ENCODE data around the gene NCAN. TPM values are rescaled to one million over a fixed set of nuclear protein-coding genes. Genes with fewer than 3 reads are reported as not detected.

NCAN gene
- total RNA-seq, 1 donor from 2014 or later = not detected

- POLR2A ChIA-PET = no interaction called here
- no peak for DNase-seq
- ATAC-seq (ENCODE audit: low read depth) = no peak
- Mint-ChIP-seq H3K27ac (peak overlapping the region; percentile 26), H3K4me1 (peaks cover 39% of the 10 kb centered on the region), H3K36me3 (ENCODE audit: low read depth) (peaks cover 43% of the 10 kb centered on the region), H3K27me3 (no peaks in the 10 kb centered on the region), H3K9me3 (peaks cover 3% of the 10 kb centered on the region), H3K4me3 (no peak overlapping the region)
- intact Hi-C loops (cut with micrococcal nuclease) = no loop called here
- TF ChIP-seq, protein P1, sequence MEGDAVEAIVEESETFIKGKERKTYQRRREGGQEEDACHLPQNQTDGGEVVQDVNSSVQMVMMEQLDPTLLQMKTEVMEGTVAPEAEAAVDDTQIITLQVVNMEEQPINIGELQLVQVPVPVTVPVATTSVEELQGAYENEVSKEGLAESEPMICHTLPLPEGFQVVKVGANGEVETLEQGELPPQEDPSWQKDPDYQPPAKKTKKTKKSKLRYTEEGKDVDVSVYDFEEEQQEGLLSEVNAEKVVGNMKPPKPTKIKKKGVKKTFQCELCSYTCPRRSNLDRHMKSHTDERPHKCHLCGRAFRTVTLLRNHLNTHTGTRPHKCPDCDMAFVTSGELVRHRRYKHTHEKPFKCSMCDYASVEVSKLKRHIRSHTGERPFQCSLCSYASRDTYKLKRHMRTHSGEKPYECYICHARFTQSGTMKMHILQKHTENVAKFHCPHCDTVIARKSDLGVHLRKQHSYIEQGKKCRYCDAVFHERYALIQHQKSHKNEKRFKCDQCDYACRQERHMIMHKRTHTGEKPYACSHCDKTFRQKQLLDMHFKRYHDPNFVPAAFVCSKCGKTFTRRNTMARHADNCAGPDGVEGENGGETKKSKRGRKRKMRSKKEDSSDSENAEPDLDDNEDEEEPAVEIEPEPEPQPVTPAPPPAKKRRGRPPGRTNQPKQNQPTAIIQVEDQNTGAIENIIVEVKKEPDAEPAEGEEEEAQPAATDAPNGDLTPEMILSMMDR (IDR thresholded peaks at IDR 0.05) = no peak
- CTCF ChIA-PET = interaction anchor here (0.7 kb wide), 1 partner anchor 178 kb away, joined by 3 read pairs; no protein-coding TSS in a partner anchor
Observed at GRCh38 chr19:19186742-19187141, 25.0 kb upstream of the NCAN start.

DNA sequence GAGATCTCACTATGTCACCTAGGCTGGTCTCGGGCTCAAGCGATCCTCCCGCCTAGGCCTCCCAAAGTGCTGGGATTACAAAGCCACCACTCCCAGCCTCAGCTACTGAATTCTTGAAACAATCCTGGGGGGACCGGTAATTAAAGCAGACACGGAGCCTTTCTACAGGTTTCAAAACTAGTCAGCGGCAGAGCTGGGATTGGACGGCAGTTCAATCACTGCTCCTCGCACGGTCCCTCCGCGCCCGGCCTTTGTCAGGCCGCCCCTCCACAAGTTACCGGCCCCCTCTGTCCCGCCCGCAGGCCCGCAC lies 20.0 kb upstream of the NCAN start:
- intact Hi-C loops (cut with micrococcal nuclease) = loop anchor here (1.0 to 5.0 kb wide), 10 partner anchors 12 to 669 kb away; partner anchors contain the start of genes ATP13A1, COPE, DDX49 and ELL
- ChIA-PET CTCF (interaction anchor here (1.1 to 2.3 kb wide), 2 partner anchors 17 to 34 kb away, joined by 3 to 6 read pairs; no protein-coding TSS in a partner anchor), POLR2A (interaction anchor here (0.6 to 4.6 kb wide), 14 partner anchors 11 to 1304 kb away, joined by 3 to 69 read pairs (median 4); partner anchors contain the start of genes NDUFA13, NR2C2AP, SLC25A42 and TSSK6)
- Mint-ChIP-seq H3K36me3 (ENCODE audit: low read depth) (peaks cover 37% of the 10 kb centered on the region), H3K27ac (peak overlapping the region; percentile 99), H3K4me1 (peaks cover 51% of the 10 kb centered on the region), H3K27me3 (no peaks in the 10 kb centered on the region), H3K4me3 (peak overlapping the region; percentile 99), H3K9me3 (peaks cover under 1% of the 10 kb centered on the region)
- ATAC-seq (ENCODE audit: low read depth) = no peak
- TF ChIP-seq, protein P1 (IDR thresholded peaks at IDR 0.05) = no peak
- no peak for DNase-seq

GRCh38 chr19:19192078-19192882 lies 19.5 kb upstream of the NCAN start, which contains the start of the genes BORCS8 and RFXANK:
Gene BORCS8 (minus strand): TSS chr19:19192152. CDS start chr19:19192117, 35 bp downstream.
Gene RFXANK (plus strand): TSS chr19:19192258. CDS start chr19:19193947, 1,689 bp downstream.
- ChIA-PET POLR2A (interaction anchor here (0.6 to 4.6 kb wide), 19 partner anchors 8 to 1900 kb away, joined by 3 to 69 read pairs (median 4); partner anchors contain the start of genes NDUFA13, NR2C2AP, SLC25A42 and TSSK6), CTCF (interaction anchor here (1.1 to 2.3 kb wide), 2 partner anchors 18 to 34 kb away, joined by 3 to 6 read pairs; no protein-coding TSS in a partner anchor)
- intact Hi-C loops (cut with micrococcal nuclease) = loop anchor here (1.0 to 5.0 kb wide), 10 partner anchors 11 to 670 kb away; partner anchors contain the start of genes ATP13A1, COPE, DDX49 and ELL
- Mint-ChIP-seq H3K9me3 (no peaks in the 10 kb centered on the region), H3K4me1 (peaks cover 49% of the 10 kb centered on the region), H3K27ac (peak within 1 kb of the TSS; percentile 99), H3K4me3 (peak within 1 kb of the TSS; percentile 99), H3K27me3 (no peaks in the 10 kb centered on the region), H3K36me3 (ENCODE audit: low read depth) (peaks cover 36% of the 10 kb centered on the region)
- TF ChIP-seq, protein P1 (IDR thresholded peaks at IDR 0.05) = no peak
- DNase-seq = peak; percentile 91
- peak; percentile 85 for ATAC-seq (ENCODE audit: low read depth)

DNA sequence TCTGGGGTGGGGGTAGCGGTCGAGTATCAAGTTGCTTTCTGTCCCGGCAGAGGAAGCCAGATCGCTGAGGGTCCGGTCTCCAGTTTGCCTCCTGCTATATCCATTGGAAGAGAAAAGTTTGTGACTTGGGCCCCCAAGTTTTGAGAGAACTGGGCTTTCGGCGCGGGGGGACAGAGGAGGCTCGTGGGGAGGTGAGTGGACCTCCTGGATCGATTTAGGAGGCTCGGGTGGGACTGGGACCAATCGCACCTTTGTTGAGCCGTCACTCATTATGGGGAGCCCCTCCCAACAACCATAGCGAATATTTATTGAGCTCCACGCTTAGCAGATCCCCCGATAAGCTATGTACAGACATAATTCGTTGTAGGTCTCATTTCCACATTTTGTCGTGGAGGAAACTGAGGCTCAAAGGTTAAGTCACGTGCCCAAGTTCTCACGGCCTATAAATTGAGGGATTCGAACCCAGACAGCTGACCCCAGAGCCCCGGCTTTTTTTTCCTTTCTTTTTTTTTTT lies 18.8 kb upstream of the NCAN start:
- ChIA-PET POLR2A (interaction anchor here (0.6 to 4.6 kb wide), 9 partner anchors 9 to 1900 kb away, joined by 3 to 69 read pairs (median 4); partner anchors contain the start of genes NDUFA13, NR2C2AP, SLC25A42 and TSSK6), CTCF (interaction anchor here (2.3 kb wide), 1 partner anchor 19 kb away, joined by 6 read pairs; no protein-coding TSS in a partner anchor)
- H3K4me1 Mint-ChIP-seq = peaks cover 49% of the 10 kb centered on the region
- ATAC-seq (ENCODE audit: low read depth) = no peak
- H3K27me3 Mint-ChIP-seq = no peaks in the 10 kb centered on the region
- H3K4me3 Mint-ChIP-seq = peak overlapping the region; percentile 99
- H3K27ac Mint-ChIP-seq = peak overlapping the region; percentile 99
- DNase-seq = no peak
- H3K9me3 Mint-ChIP-seq = no peaks in the 10 kb centered on the region
- H3K36me3 Mint-ChIP-seq (ENCODE audit: low read depth) = peaks cover 42% of the 10 kb centered on the region
- intact Hi-C loops (cut with micrococcal nuclease) = loop anchor here (1.0 to 5.0 kb wide), 10 partner anchors 10 to 671 kb away; partner anchors contain the start of genes ATP13A1, COPE, DDX49 and ELL
- TF ChIP-seq, protein P1 (IDR thresholded peaks at IDR 0.05) = no peak
